ENCODE data around the gene PNPLA2. TPM values are rescaled to one million over a fixed set of nuclear protein-coding genes. Genes with fewer than 3 reads are reported as not detected.

The PNPLA2 gene, protein sequence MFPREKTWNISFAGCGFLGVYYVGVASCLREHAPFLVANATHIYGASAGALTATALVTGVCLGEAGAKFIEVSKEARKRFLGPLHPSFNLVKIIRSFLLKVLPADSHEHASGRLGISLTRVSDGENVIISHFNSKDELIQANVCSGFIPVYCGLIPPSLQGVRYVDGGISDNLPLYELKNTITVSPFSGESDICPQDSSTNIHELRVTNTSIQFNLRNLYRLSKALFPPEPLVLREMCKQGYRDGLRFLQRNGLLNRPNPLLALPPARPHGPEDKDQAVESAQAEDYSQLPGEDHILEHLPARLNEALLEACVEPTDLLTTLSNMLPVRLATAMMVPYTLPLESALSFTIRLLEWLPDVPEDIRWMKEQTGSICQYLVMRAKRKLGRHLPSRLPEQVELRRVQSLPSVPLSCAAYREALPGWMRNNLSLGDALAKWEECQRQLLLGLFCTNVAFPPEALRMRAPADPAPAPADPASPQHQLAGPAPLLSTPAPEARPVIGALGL
- polyA plus RNA-seq (2013, experiment 1 of 2): 21.5 TPM
- polyA plus RNA-seq (2013, experiment 2 of 2): 23.5 TPM

DNA sequence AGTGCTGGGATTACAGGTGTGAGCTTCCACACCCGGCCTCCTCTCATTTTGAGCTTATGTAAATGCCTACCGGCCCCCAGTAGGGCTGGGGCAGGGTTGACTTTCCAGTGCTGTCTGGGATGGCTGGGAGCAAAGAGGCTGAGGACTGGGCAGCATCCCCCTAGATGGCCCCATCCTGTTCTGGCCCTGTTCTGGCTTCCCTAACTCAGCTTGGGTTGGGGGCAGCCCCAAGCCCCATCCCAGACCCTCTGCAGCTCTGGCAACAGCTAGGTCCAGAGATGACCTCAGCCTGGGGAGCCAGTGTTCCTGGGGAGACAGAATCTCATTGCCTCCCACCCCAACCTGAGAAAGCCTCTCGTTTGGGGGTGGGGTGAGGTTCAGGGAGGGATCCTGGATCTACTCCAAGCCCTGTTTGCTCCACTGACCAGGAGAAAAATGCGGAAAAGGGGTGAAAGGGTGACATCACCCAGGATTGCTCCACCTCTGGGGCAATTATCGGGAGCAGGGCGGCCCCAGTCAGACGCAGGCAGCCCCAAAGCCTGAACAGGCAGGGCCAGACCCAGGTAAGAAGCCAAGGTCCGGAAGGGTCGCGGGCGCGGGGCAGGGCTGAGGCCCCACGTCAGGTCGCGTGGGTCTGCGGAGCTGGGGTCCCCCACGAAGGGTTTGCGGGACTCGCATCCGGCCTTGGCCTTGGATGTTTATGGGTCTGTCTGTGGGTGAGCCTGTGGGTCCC, at the start of gene PNPLA2:
TSS of gene PNPLA2 (plus strand) at position 519 of the 733 bp plus-strand sequence. CDS start 805 bp downstream, outside the sequence.
- no peaks in the 10 kb centered on the region for H3K9me3 ChIP-seq (ENCODE audit: insufficient read depth, low read depth, low read length)
- no peaks in the 10 kb centered on the region for H3K4me1 ChIP-seq (ENCODE audit: insufficient read depth, low read length)
- peak within 1 kb of the TSS; percentile 92 for H3K4me3 ChIP-seq (ENCODE audit: low read length)
- peak within 1 kb of the TSS; percentile 79 for H3K9ac ChIP-seq (ENCODE audit: low read depth, low read length)
- WGBS: 62% methylated on average over 20 of the region's 20 CpGs
- H3K36me3 ChIP-seq (ENCODE audit: insufficient read depth, low read length): peaks cover 9% of the 10 kb centered on the region
- H3K27me3 ChIP-seq (ENCODE audit: insufficient read depth, low read length): no peaks in the 10 kb centered on the region
- peak within 1 kb of the TSS; percentile 37; the same call in 1 of the 2 replicates for H3K27ac ChIP-seq (ENCODE audit: low read depth, low read length)

DNA sequence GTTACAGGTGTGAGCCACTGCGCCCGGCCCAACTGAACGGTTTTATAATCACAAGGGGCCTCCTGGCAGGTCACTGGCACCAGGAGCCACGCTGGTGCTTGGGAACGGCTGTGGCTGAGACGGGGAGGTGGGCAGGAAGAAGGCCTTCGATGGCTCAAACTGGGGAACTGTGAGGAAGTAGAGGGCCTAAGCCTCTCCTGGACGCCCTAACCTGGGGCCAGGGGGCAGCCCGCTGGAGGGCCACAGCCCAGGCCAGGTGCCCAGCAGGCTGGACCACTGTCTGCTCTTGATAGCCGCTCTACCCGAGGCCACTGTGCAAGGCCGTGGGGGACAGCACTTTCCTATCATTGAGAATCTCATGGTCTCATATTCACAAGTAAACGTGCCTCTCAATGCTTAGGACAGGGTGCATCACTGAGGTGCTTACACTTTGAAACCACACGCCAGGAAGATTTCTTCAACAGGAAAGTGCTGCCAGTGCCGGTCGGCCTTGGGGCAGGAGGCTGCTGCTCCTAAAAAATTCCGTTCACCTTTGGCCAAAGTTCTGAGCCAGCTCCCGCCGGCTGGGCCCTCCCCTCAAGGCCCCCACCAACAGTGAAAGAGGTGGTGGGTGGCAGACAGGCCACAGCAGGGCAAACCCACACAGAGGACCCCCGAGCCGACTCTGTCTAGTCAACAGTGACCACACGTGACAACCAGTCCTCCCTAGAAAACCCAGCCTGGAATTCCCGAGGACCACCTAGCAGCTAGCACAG, 48.6 kb upstream of the PNPLA2 start:
- Histone ChIP-seq H3K9me3 (ENCODE audit: insufficient read depth, low read depth, low read length) (no peaks in the 10 kb centered on the region), H3K27ac (ENCODE audit: low read depth, low read length) (no peak overlapping the region), H3K36me3 (ENCODE audit: insufficient read depth, low read length) (peaks cover 69% of the 10 kb centered on the region), H3K27me3 (ENCODE audit: insufficient read depth, low read length) (no peaks in the 10 kb centered on the region), H3K4me1 (ENCODE audit: insufficient read depth, low read length) (peaks cover under 1% of the 10 kb centered on the region; the same call in 1 of the 2 replicates), H3K4me3 (ENCODE audit: low read length) (no peak overlapping the region), H3K9ac (ENCODE audit: low read depth, low read length) (no peak overlapping the region)
- WGBS: 94% methylated on average over 23 of the region's 23 CpGs

DNA sequence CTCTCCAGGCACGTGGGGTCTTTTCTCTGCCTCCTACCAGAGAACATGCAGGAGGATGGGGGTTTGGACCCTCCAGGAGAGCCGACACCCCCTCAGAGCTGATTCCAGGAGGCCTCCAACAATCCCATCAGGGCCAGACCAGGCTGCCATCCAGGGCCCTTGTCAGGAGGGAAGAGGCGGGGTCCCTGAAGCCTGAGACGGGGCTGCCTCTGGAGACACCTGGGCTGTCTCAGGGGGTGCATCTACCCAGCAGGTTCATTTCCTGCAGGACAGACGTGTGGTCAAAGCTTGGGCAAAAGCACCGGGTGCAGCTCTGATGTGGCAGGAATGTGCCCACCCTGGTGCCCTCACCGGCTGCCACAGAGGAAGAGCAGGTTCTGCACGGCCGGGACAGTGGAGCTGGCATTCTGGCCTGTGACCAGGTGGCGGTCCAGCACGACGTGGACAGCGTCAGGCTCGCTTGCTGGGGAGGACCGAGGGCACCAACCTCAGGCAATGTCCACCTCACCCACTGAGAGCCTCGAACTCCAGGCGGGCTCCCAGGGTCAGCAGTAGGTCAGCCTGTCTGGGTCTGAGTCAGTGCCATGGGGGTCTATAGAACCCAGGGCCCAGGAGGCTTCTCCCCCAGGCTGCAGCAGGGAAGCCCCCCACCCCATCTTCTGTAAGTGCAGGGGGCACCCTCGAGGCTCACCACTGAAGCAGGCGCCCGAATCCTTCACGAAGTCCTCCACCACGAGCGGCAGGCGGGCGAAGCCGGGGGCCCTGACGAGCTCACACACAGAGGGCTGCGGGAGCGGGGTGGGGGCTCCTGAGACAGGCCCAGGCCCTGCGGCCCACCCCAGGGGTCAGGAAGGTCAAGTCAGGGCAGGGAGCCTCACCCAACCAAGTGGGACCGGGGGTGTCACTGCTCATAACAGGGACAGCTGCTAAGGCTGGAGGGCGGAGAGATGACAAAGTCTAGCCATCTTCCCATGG, 47.8 kb upstream of the PNPLA2 start:
- Histone ChIP-seq H3K27me3 (ENCODE audit: insufficient read depth, low read length) (no peaks in the 10 kb centered on the region), H3K27ac (ENCODE audit: low read depth, low read length) (no peak overlapping the region), H3K9ac (ENCODE audit: low read depth, low read length) (no peak overlapping the region), H3K4me3 (ENCODE audit: low read length) (no peak overlapping the region), H3K9me3 (ENCODE audit: insufficient read depth, low read depth, low read length) (no peaks in the 10 kb centered on the region), H3K4me1 (ENCODE audit: insufficient read depth, low read length) (peaks cover 7% of the 10 kb centered on the region; the same call in 1 of the 2 replicates), H3K36me3 (ENCODE audit: insufficient read depth, low read length) (peaks cover 66% of the 10 kb centered on the region)
- WGBS: 95% methylated on average over 32 of the region's 32 CpGs

DNA sequence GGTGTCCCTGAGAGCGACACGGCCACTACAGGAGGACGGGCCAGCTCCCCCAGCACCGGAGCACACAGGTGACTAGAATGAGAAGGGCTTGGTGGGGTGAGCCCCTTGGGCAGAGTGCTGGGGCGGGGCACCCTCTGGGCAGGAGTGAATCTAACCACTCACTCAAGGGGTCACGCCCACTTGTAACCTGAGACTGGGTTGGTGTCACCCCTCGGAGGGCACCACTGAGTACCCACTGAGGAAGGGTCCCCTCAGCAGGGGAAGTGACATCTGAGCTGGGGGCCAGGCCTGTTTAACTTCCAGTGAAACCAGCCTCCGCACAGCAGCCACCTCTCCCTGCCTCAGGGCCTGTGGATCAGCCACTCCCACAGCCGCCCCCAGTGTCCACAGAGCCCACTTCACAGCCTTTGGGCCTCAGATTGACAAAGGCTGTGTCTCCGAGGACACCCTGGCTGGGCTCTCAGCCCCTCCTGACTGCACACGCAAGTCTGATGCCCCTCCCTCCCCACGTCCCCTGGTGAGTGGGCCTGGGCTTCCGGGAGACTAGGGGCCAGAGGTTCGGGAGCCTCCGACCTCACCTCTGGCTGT, 47.0 kb upstream of the PNPLA2 start:
- Histone ChIP-seq H3K36me3 (ENCODE audit: insufficient read depth, low read length) (peaks cover 58% of the 10 kb centered on the region), H3K9ac (ENCODE audit: low read depth, low read length) (no peak overlapping the region)

DNA sequence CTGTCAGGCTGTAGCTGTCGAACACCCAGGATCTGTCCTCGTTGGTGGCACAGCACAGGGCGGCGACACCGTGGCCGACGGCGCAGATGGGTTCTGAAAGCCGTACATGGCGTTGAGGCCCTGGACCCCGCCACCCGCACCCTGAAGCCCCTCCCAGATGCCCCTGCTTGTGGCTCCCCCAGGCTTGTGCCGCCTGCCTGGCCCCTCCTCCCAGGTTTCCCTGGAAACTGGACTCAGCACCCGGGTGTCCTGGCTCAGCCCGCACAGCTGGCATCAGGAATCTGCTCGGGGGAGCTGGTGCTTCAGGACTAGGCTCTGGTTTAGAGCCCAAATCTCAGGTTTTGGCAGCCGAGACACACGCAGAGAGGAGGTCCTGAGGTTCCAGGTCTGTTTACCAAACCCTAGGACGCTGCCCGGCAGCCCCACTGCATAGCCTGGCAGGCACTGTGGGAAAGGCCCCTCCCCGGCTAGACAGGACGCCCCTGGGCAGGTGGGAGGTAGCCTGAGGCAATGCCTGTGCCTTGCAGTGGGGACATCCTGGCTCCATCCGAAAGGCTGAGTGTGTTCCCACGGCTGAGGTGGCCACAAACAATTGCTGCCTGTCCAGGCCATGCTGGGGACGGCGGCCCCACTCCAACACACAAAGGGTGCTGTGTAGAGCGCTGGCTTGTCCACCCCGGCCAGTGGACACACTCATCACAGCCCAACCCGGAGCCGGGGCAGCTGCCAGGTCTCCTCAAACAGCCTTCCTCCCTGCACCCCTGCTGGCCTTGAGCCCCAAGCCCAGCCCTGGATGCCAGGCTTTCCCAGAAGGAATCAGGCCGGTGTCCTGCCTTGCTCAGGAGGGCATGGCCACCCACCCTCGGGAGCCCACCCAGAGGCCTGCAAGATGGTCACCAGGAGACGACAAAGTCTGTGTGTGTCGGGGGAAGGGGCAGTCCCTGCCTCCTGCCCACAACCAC, 46.0 kb upstream of the PNPLA2 start:
- H3K9me3 ChIP-seq (ENCODE audit: insufficient read depth, low read depth, low read length): no peaks in the 10 kb centered on the region
- WGBS: 92% methylated on average over 34 of the region's 34 CpGs
- H3K36me3 ChIP-seq (ENCODE audit: insufficient read depth, low read length): peaks cover 49% of the 10 kb centered on the region
- no peaks in the 10 kb centered on the region for H3K27me3 ChIP-seq (ENCODE audit: insufficient read depth, low read length)
- no peak overlapping the region for H3K4me3 ChIP-seq (ENCODE audit: low read length)
- H3K4me1 ChIP-seq (ENCODE audit: insufficient read depth, low read length): peaks cover 7% of the 10 kb centered on the region; the same call in 1 of the 2 replicates
- H3K27ac ChIP-seq (ENCODE audit: low read depth, low read length): no peak overlapping the region
- H3K9ac ChIP-seq (ENCODE audit: low read depth, low read length): no peak overlapping the region

More for the DNA sequence above, 47.0 kb upstream of the PNPLA2 start:
- Histone ChIP-seq H3K4me3 (ENCODE audit: low read length) (no peak overlapping the region), H3K27ac (ENCODE audit: low read depth, low read length) (no peak overlapping the region), H3K27me3 (ENCODE audit: insufficient read depth, low read length) (no peaks in the 10 kb centered on the region), H3K4me1 (ENCODE audit: insufficient read depth, low read length) (peaks cover 7% of the 10 kb centered on the region; the same call in 1 of the 2 replicates), H3K9me3 (ENCODE audit: insufficient read depth, low read depth, low read length) (no peaks in the 10 kb centered on the region)
- 82% methylated on average over 15 of the region's 15 CpGs for WGBS

DNA sequence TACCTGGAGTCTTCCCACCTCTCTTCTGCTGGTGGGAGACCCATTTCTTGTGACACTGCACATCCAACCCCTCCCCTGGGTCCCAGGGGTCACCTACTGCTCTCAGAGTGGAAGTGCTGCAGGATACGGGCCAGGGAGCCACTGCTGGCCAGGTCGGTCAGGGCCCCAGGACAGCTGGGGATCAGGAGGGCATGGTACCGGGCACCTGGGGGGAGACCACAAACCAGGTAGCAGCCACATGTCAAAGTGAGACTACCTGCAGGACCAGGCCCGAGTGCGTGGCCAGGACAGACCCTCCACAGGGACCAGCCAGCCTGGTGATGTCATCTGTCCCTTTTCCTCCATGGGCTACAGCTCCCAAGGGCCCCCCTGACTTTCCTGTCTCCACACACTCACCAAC, 45.3 kb upstream of the PNPLA2 start:
- Histone ChIP-seq H3K4me1 (ENCODE audit: insufficient read depth, low read length) (peaks cover 7% of the 10 kb centered on the region; the same call in 1 of the 2 replicates), H3K4me3 (ENCODE audit: low read length) (no peak overlapping the region), H3K27me3 (ENCODE audit: insufficient read depth, low read length) (no peaks in the 10 kb centered on the region), H3K27ac (ENCODE audit: low read depth, low read length) (no peak overlapping the region), H3K9me3 (ENCODE audit: insufficient read depth, low read depth, low read length) (no peaks in the 10 kb centered on the region), H3K9ac (ENCODE audit: low read depth, low read length) (no peak overlapping the region), H3K36me3 (ENCODE audit: insufficient read depth, low read length) (peaks cover 49% of the 10 kb centered on the region)
- WGBS: 96% methylated on average over 5 of the region's 5 CpGs

DNA sequence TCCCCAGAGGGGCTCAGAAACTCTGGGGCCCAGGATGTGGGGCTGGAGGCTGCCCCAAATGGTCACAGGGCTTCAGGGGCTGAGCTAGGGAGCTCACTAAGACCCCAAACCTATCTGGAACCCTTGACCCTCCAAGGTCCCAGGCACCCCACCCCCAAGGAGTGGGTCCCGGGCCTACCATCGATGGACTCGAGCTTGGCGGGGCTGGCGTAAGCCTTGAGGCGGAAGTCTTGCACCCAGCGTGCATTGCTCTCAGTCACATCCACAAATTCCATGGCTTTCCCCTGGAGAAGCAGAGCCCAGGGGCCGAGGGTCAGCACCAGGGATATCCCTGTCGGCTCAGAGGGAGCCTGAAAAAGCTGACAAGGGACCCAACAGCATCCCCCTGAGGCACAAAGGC, 44.9 kb upstream of the PNPLA2 start:
- Histone ChIP-seq H3K27ac (ENCODE audit: low read depth, low read length) (no peak overlapping the region), H3K9ac (ENCODE audit: low read depth, low read length) (no peak overlapping the region), H3K36me3 (ENCODE audit: insufficient read depth, low read length) (peaks cover 51% of the 10 kb centered on the region), H3K27me3 (ENCODE audit: insufficient read depth, low read length) (no peaks in the 10 kb centered on the region), H3K4me1 (ENCODE audit: insufficient read depth, low read length) (peaks cover 7% of the 10 kb centered on the region; the same call in 1 of the 2 replicates), H3K9me3 (ENCODE audit: insufficient read depth, low read depth, low read length) (no peaks in the 10 kb centered on the region), H3K4me3 (ENCODE audit: low read length) (no peak overlapping the region)
- 97% methylated on average over 9 of the region's 9 CpGs for WGBS

DNA sequence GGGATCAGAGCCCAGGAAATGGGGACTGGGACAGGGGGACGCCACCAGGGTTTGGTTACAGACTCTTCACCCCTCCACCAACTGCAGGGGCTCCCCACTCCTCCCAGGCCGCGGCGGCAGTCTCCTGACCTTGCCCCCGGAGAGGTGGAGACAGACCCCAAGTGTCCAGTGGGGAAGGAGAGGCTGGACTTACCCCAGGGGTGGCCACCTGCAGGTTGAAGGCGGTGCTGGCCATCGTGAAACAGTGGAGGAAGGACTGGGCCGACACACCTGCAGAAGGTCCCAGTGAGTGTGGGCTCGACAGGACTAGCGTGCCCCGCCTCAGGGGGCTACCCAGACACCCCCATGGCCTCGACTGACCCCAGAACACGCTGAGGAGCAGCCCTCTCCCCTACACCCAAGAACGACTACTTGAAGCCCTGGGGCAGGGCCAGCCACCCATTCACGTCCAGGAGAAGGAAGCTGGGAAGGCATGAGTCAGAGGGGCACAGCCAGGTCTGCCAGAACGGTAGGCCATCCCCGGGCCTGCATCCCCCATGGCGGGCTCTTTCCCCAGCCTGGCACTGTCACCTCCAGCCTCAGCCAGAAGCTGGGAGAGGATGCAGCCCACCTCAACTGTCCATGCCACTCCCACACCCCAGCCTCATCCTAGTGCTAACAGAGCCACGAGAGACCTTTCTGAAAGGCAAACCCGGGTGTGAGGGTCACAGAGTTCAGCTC, 43.7 kb upstream of the PNPLA2 start:
- no peak overlapping the region for H3K27ac ChIP-seq (ENCODE audit: low read depth, low read length)
- 0 out of 2 replicates have a peak overlapping the region, but pooled peaks have one; percentile 10 for H3K4me3 ChIP-seq (ENCODE audit: low read length)
- peaks cover 47% of the 10 kb centered on the region for H3K36me3 ChIP-seq (ENCODE audit: insufficient read depth, low read length)
- no peak overlapping the region for H3K9ac ChIP-seq (ENCODE audit: low read depth, low read length)
- H3K27me3 ChIP-seq (ENCODE audit: insufficient read depth, low read length): no peaks in the 10 kb centered on the region
- H3K9me3 ChIP-seq (ENCODE audit: insufficient read depth, low read depth, low read length): no peaks in the 10 kb centered on the region
- H3K4me1 ChIP-seq (ENCODE audit: insufficient read depth, low read length): peaks cover 7% of the 10 kb centered on the region; the same call in 1 of the 2 replicates
- 85% methylated on average over 20 of the region's 20 CpGs for WGBS

All from HUES64 (cell line).